ENCODE measurements around the gene PITPNC1. TPM values are rescaled to one million over a fixed set of nuclear protein-coding genes. Genes with fewer than 3 reads are reported as not detected.

The PITPNC1 gene
- total RNA-seq, 6 donors from 2014 or later, result 8.5 to 23.3 (median 13.7) TPM

GRCh38 chr17:67532326-67532871 lies 155.3 kb downstream of the PITPNC1 start:
- Histone ChIP-seq H3K4me3 (no peak overlapping the region), H3K27ac (no peak overlapping the region), H3K27me3 (no peaks in the 10 kb centered on the region), H3K36me3 (no peaks in the 10 kb centered on the region), H3K4me1 (peaks cover 8 to 28% (median 23%) of the 10 kb centered on the region in 4 donors), H3K9me3 (no peaks in the 10 kb centered on the region)
- no peak for TF ChIP-seq POLR2AphosphoS5 (IDR thresholded peaks at IDR 0.05)
- TF ChIP-seq POLR2A (IDR thresholded peaks at IDR 0.05), result no peak
- no peak for TF ChIP-seq EP300 (IDR thresholded peaks at IDR 0.05)
- TF ChIP-seq, protein P1, sequence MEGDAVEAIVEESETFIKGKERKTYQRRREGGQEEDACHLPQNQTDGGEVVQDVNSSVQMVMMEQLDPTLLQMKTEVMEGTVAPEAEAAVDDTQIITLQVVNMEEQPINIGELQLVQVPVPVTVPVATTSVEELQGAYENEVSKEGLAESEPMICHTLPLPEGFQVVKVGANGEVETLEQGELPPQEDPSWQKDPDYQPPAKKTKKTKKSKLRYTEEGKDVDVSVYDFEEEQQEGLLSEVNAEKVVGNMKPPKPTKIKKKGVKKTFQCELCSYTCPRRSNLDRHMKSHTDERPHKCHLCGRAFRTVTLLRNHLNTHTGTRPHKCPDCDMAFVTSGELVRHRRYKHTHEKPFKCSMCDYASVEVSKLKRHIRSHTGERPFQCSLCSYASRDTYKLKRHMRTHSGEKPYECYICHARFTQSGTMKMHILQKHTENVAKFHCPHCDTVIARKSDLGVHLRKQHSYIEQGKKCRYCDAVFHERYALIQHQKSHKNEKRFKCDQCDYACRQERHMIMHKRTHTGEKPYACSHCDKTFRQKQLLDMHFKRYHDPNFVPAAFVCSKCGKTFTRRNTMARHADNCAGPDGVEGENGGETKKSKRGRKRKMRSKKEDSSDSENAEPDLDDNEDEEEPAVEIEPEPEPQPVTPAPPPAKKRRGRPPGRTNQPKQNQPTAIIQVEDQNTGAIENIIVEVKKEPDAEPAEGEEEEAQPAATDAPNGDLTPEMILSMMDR (IDR thresholded peaks at IDR 0.05), result no peak
- no peak for ATAC-seq (ENCODE audit: low FRiP score in 2 of 2)
- 76 to 80% methylated on average over 10 of the region's 10 CpGs for WGBS, 2 donors
- DNase-seq, result no peak

DNA sequence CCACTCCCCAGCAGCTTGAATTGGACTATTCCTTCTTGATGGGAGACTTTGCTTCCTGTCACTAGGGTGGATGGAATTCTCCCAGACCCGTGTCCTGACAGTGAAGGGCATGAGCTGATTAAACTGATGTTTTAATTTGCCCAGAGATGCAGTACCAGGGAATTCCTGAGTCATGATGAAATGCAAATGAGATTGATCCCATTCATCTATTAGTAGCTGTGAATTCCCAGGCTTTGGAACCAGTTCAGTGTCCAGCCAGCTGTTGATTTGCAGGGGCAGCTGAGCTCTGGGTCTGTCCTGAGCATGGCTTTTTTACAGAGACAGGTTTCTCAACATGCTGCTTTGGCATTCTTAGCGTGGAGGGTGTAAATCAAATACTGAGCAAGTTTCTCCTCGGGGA lies 157.9 kb downstream of the PITPNC1 start:
- H3K36me3 ChIP-seq, result no peaks in the 10 kb centered on the region
- H3K27ac ChIP-seq, result peak overlapping the region in 1 of 4 donors; percentile 35
- WGBS, 2 donors, result 62 to 68% methylated on average over 3 of the region's 3 CpGs
- H3K27me3 ChIP-seq, result no peaks in the 10 kb centered on the region
- ATAC-seq (ENCODE audit: low FRiP score in 2 of 2) (no peak), DNase-seq (no peak)
- H3K4me3 ChIP-seq, result no peak overlapping the region
- no peak for TF ChIP-seq EP300 (IDR thresholded peaks at IDR 0.05)
- TF ChIP-seq, protein P1 (IDR thresholded peaks at IDR 0.05), result peak in 1 of 6 experiments; percentile 7
- H3K4me1 ChIP-seq, result peaks cover 8 to 19% (median 12%) of the 10 kb centered on the region in 4 donors
- no peaks in the 10 kb centered on the region for H3K9me3 ChIP-seq

DNA sequence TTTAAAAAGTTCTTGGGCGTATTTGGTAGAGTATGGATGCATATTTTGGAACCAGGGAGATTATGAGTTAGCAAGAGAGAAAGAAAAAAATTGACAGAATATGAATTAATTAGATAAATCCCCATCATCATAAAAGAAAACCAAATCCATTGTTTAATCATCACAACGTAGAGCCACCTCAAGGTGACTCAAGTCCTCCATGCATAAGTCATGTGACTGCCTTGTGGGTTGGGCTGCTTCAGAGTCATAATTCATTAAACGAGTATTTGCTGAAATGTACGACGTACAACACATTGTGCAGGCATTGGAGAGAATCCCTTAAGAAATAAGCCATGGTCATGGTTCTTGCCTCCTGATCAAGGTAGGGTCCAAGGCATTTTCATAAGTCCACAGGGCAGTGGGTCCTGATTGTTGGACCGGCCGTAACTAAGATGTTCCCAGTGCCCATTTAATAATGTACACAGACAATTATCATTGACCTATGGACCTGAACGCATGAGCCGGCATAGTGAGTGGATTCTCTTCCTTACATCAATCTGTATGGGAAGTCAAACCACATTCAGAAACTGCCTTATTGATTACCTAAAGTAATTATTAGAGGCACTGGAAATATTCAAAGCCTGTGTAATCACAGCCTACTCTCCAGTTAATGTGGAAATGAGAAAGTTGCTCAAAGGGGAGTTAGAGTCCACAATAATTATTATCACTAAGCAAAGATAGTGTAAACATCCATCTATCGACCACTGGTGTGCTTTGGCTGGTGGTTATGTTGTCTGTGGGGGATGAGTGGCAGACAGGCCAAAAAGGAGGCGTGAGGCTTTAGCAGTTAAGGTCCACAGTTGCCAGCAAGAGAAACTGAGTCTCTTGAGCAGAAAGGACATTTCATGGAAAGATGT lies 165.4 kb downstream of the PITPNC1 start:
- no peak for ATAC-seq (ENCODE audit: low FRiP score in 2 of 2)
- H3K4me3 ChIP-seq, result no peak overlapping the region
- H3K27ac ChIP-seq, result no peak overlapping the region
- no peak for DNase-seq
- H3K9me3 ChIP-seq, result no peaks in the 10 kb centered on the region
- peaks cover 6 to 13% (median 11%) of the 10 kb centered on the region in 4 donors for H3K4me1 ChIP-seq
- WGBS, 2 donors, result 84 to 87% methylated on average over 11 of the region's 11 CpGs
- no peaks in the 10 kb centered on the region for H3K36me3 ChIP-seq
- TF ChIP-seq POLR2A (IDR thresholded peaks at IDR 0.05), result no peak
- TF ChIP-seq, protein P1 (IDR thresholded peaks at IDR 0.05), result no peak
- TF ChIP-seq EP300 (IDR thresholded peaks at IDR 0.05), result no peak
- TF ChIP-seq POLR2AphosphoS5 (IDR thresholded peaks at IDR 0.05), result no peak
- no peaks in the 10 kb centered on the region for H3K27me3 ChIP-seq

DNA sequence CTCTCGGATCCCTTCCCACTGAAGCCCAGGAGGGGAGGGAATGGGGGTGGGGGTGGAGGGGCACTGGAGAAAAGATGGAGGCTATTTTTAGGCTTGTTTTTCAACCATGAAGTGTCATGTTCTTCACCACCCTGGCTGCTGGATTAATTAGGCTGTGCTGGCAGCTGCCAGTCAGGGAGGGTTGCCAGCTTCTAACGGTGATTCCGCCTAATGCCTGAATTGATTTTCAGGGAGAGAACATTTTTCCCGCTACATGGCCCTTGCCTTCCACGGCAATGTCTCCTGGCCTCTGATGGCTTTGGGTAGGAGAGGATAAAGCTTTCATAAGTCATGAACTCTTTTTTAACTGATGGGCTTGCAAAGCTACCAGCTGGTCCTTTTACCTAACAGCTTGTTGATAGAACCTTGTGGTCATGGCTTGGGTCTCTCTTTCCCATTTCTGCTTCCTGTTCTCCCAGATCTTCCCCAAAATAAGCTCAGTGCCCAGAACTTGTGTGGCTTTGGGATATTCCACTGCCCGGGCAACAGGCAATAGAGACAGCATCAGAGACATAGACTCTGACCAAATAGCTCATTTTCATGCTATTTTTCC lies 167.4 kb downstream of the PITPNC1 start:
- H3K36me3 ChIP-seq, result no peaks in the 10 kb centered on the region
- 84 to 91% methylated on average over 6 of the region's 6 CpGs for WGBS, 2 donors
- no peaks in the 10 kb centered on the region for H3K9me3 ChIP-seq
- no peak for TF ChIP-seq POLR2AphosphoS5 (IDR thresholded peaks at IDR 0.05)
- TF ChIP-seq, protein P1 (IDR thresholded peaks at IDR 0.05), result no peak
- no peak for TF ChIP-seq POLR2A (IDR thresholded peaks at IDR 0.05)
- no peak for TF ChIP-seq EP300 (IDR thresholded peaks at IDR 0.05)
- no peak overlapping the region for H3K27ac ChIP-seq
- peaks cover 12 to 15% (median 14%) of the 10 kb centered on the region in 4 donors for H3K4me1 ChIP-seq
- no peak overlapping the region for H3K4me3 ChIP-seq
- no peak for DNase-seq
- no peak for ATAC-seq (ENCODE audit: low FRiP score in 2 of 2)
- no peaks in the 10 kb centered on the region for H3K27me3 ChIP-seq

Data from upper lobe of left lung (tissue), 6 donors.